Esophagus muscularis mucosa (tissue), 4 donors: ENCODE results near the gene PTPRQ. TPM values are rescaled to one million over a fixed set of nuclear protein-coding genes. Genes with fewer than 3 reads are reported as not detected.

Source experiments
- DNase-seq: peaks from one replicate; pipeline ENCODE4 v3.0.0-alpha.2; 2017; ENCODE audit errors: extremely low spot score
- H3K27ac ChIP-seq, 4 donors: fragments of 200-600 bp; sonication (generic); replicated peaks in 1 of 4; 1 replicate in 3 of 4; 2 replicates in 1 of 4; pipeline ENCODE4 v1.5.1; 2016 to 2019; ENCODE audit warnings: mild to moderate bottlenecking in 1 of 4
- H3K27me3 ChIP-seq, 4 donors: fragments of 200-600 bp; sonication (generic); one replicate each; pipeline versions ENCODE4 v1.5.1 to v1.6.0; 2016 to 2019
- H3K36me3 ChIP-seq, 4 donors: fragments of 200-600 bp; sonication (generic); one replicate each; pipeline ENCODE4 v1.5.1; 2016 to 2019
- H3K4me1 ChIP-seq, 4 donors: fragments of 200-600 bp; sonication (generic); one replicate each; pipeline ENCODE4 v1.5.1; 2016 to 2019
- H3K4me3 ChIP-seq, 4 donors: fragments of 200-600 bp; sonication (generic); 1 replicate in 2 of 4; 2 replicates in 2 of 4; pipeline ENCODE4 v1.5.1; 2016 to 2019; ENCODE audit warnings: mild to moderate bottlenecking in 4 of 4, moderate library complexity in 1 of 4
- H3K9me3 ChIP-seq, 4 donors: fragments of 200-600 bp; sonication (generic); 1 replicate in 3 of 4; 2 replicates in 1 of 4; pipeline ENCODE4 v1.5.1; 2016 to 2019
- EP300 ChIP-seq: sonication (generic); formaldehyde crosslinking; IDR thresholded peaks from one replicate; pipeline ENCODE4 v1.6.1; 2017; ENCODE audit warnings: antibody characterized with exemption
- POLR2A ChIP-seq: fragments of 450-650 bp; IDR thresholded peaks from one replicate; pipeline ENCODE4 v1.6.1; 2017; ENCODE audit warnings: antibody characterized with exemption, moderate library complexity, mild to moderate bottlenecking, low read depth
- POLR2AphosphoS5 ChIP-seq, 2 donors: sonication (generic); formaldehyde crosslinking; IDR thresholded peaks; one replicate each; pipeline ENCODE4 v1.6.1; 2017; ENCODE audit warnings: antibody characterized with exemption in 2 of 2
- WGBS: methylation state at CpG from one replicate; pipeline ENCODE4 v1.1.5; 2018; 5-methylcytosine and 5-hydroxymethylcytosine counted together
- intact Hi-C: fragments of 100-400 bp; cut with DNase I; formaldehyde crosslinking; loops from one replicate; pipeline ENCODE4 v1.15.1; 2023
- total RNA-seq, 4 donors: library from RNA; depleted of rRNA; stranded (reverse); fragments of >200 nt; gene quantifications; one replicate each; pipeline versions ENCODE4 v1.1.0 to v1.2.1, GENCODE V29; 2016
- TF ChIP-seq, protein P1 (sequence below), 3 experiments: fragments of 200-600 bp in 2 of 3; fragments of 450-650 bp in 1 of 3; sonication (generic) in 2 of 3; IDR thresholded peaks; one replicate each; pipeline ENCODE4 v1.5.1; 2017 to 2019; ENCODE audit warnings: antibody characterized with exemption in 3 of 3, mild to moderate bottlenecking in 2 of 3, moderate library complexity in 1 of 3

The PTPRQ gene
- total RNA-seq, 4 donors from 2014 or later: 2.0 to 13.7 (median 4.6) TPM

GRCh38 chr12:80406253-80406652 is 37.8 kb upstream of the PTPRQ start:
- intact Hi-C loops: no loop called here
- Histone ChIP-seq H3K4me1 (no peaks in the 10 kb centered on the region), H3K27me3 (peaks cover 0 to 3% (median 0%) of the 10 kb centered on the region in 4 donors), H3K36me3 (no peaks in the 10 kb centered on the region), H3K27ac (no peak overlapping the region), H3K9me3 (no peaks in the 10 kb centered on the region), H3K4me3 (no peak overlapping the region)
- TF ChIP-seq POLR2A (no peak), EP300 (no peak), POLR2AphosphoS5 (IDR thresholded peaks at IDR 0.05) (no peak)
- TF ChIP-seq, protein P1, sequence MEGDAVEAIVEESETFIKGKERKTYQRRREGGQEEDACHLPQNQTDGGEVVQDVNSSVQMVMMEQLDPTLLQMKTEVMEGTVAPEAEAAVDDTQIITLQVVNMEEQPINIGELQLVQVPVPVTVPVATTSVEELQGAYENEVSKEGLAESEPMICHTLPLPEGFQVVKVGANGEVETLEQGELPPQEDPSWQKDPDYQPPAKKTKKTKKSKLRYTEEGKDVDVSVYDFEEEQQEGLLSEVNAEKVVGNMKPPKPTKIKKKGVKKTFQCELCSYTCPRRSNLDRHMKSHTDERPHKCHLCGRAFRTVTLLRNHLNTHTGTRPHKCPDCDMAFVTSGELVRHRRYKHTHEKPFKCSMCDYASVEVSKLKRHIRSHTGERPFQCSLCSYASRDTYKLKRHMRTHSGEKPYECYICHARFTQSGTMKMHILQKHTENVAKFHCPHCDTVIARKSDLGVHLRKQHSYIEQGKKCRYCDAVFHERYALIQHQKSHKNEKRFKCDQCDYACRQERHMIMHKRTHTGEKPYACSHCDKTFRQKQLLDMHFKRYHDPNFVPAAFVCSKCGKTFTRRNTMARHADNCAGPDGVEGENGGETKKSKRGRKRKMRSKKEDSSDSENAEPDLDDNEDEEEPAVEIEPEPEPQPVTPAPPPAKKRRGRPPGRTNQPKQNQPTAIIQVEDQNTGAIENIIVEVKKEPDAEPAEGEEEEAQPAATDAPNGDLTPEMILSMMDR (IDR thresholded peaks at IDR 0.05): no peak
- no peak for DNase-seq

DNA sequence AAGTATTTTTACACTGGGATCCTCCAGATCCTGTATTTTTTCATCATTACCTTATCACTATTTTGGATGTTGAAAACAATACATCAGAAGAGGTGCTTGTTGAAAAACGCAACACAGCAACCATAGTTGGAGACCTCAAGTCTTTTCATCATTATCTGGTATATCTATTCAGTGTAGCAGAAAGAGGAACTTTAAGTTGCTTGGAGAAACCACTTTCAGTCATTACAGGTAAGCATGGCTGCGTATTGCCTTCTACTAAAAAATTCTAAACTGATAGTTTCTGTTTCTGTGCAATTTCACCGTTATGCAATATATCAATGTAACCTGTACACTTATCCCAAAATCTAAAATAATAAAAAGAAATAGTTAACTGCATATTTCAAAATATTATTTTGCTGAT is 32.2 kb upstream of the PTPRQ start:
- intact Hi-C loops: loop anchor here (2.0 to 10.0 kb wide), 2 partner anchors 63 to 351 kb away; no protein-coding TSS in a partner anchor
- no peak for DNase-seq
- WGBS: 54% methylated on average over 3 of the region's 3 CpGs
- H3K4me3 ChIP-seq: no peak overlapping the region
- no peak overlapping the region for H3K27ac ChIP-seq
- peaks cover 0 to 6% (median 0%) of the 10 kb centered on the region in 4 donors for H3K4me1 ChIP-seq
- no peaks in the 10 kb centered on the region for H3K9me3 ChIP-seq
- no peaks in the 10 kb centered on the region for H3K27me3 ChIP-seq
- no peaks in the 10 kb centered on the region for H3K36me3 ChIP-seq
- TF ChIP-seq POLR2AphosphoS5 (IDR thresholded peaks at IDR 0.05) (no peak), POLR2A (no peak), EP300 (no peak)
- TF ChIP-seq, protein P1 (IDR thresholded peaks at IDR 0.05): no peak

- Histone ChIP-seq H3K4me3 (no peak overlapping the region), H3K36me3 (no peaks in the 10 kb centered on the region), H3K27me3 (no peaks in the 10 kb centered on the region), H3K9me3 (no peaks in the 10 kb centered on the region), H3K27ac (no peak overlapping the region), H3K4me1 (peaks cover 0 to 6% (median 0%) of the 10 kb centered on the region in 4 donors)
- WGBS: 8% methylated on average over 3 of the region's 3 CpGs
- TF ChIP-seq, protein P1 (IDR thresholded peaks at IDR 0.05): peak; percentile 67 to 81 (median 73)
- TF ChIP-seq EP300: no peak
- DNase-seq: no peak
- intact Hi-C loops: loop anchor here (10.0 kb wide), 1 partner anchor 62 kb away; no protein-coding TSS in a partner anchor
Observed at GRCh38 chr12:80412343-80412953, 31.6 kb upstream of the PTPRQ start.

DNA sequence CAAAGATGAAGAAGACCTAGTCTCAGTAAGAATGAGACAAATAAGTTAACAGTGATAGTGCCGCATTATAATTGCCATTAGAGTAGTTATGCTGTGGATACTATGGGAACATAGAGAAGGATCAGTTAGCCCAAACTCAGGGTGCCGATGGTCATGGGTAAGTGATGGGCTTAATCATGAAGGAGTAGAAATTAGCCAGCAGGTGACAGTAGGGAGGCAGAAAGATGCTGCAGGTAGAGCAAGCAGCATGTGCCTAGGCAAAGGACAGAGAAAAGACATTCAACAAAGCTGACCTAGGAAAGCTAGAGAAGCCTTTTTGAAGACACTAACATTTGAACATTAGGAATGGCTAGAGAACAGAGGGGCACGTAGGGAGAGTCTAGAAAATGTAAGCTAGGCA is 30.6 kb upstream of the PTPRQ start:
- TF ChIP-seq POLR2A (no peak), EP300 (no peak), POLR2AphosphoS5 (IDR thresholded peaks at IDR 0.05) (no peak)
- TF ChIP-seq, protein P1 (IDR thresholded peaks at IDR 0.05): no peak
- intact Hi-C loops: loop anchor here (10.0 kb wide), 1 partner anchor 61 kb away; no protein-coding TSS in a partner anchor
- 87% methylated on average over 3 of the region's 3 CpGs for WGBS
- Histone ChIP-seq H3K27ac (no peak overlapping the region), H3K27me3 (no peaks in the 10 kb centered on the region), H3K4me1 (peaks cover 0 to 6% (median 0%) of the 10 kb centered on the region in 4 donors), H3K36me3 (no peaks in the 10 kb centered on the region), H3K4me3 (no peak overlapping the region), H3K9me3 (no peaks in the 10 kb centered on the region)
- no peak for DNase-seq

DNA sequence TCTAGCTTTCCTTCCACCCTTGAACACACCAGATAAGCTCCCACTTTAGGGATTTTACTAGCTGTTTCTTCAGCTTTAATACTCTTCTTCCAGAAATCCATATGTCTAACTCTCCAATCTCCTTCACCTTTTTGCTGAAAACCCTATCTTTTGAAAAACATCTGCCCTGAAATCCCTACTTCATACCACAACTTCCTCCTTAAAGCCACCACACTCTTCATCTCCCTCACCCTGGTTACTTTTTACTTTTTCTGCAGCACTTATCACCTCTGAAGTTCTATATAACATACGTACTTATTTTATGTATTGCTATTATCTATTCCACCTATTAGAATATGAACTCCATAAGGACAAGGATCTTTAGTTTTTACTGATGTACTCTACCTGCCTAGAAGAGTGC is 28.6 kb upstream of the PTPRQ start:
- 74% methylated on average over 1 of the region's 1 CpG for WGBS
- DNase-seq: no peak
- TF ChIP-seq EP300: no peak
- TF ChIP-seq, protein P1 (IDR thresholded peaks at IDR 0.05): no peak
- TF ChIP-seq POLR2A: no peak
- TF ChIP-seq POLR2AphosphoS5 (IDR thresholded peaks at IDR 0.05): no peak
- no peak overlapping the region for H3K27ac ChIP-seq
- H3K36me3 ChIP-seq: no peaks in the 10 kb centered on the region
- H3K27me3 ChIP-seq: no peaks in the 10 kb centered on the region
- H3K4me1 ChIP-seq: peaks cover 4 to 21% (median 17%) of the 10 kb centered on the region in 4 donors
- intact Hi-C loops: loop anchor here (10.0 kb wide), 1 partner anchor 59 kb away; no protein-coding TSS in a partner anchor
- no peak overlapping the region for H3K4me3 ChIP-seq
- no peaks in the 10 kb centered on the region for H3K9me3 ChIP-seq
